NCI-H2227 (cell line): Measurements from ENCODE around the gene KCNMB2.
"Not testable (repeated sequence)": the region's sequence is repeated elsewhere in the genome, so short reads cannot be mapped to it uniquely, and the experiment has no call there.

Source experiments
- DNase-seq: peaks from one replicate; lab custom pipeline; 2025; ENCODE audit not compliant: unreplicated experiment; lab: John Stamatoyannopoulos, UW

Gene KCNMB2

DNA sequence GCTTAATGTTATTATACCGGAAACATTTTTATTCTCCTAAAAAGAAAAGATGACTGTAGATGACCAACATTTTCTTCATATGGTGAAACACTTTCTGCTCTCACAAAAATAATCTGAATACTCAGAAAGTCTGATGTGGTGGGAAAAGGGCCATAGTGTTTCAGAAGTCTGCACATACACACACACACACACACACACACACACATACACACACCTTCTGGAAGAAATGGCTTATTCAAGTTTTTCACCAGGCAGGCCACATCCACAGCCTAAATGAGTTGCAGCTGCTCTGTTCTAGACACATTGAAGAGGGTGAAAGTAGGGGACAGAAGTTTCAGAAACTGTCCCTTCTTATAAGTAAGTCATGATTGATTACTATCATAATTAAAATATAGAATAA, 315.3 kb downstream of the KCNMB2 start:
- no peak for DNase-seq

DNA sequence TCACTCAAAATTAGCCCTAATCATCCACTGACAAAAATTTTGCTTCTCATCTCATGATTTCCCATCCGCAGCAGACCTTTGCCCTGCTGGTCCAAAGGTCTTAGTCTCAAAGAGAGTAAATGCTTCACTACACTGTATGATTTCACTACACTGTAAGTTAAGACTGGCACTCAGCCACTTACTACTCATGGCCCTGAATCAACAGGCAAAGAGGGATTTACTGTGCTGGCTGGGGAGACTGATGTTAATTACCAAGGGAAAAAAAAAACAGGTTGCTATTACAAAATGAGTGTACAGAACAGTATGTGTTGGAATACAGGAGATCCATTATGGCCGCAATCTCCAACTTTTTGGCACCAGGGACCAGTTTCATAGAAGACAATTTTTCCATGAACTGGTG, 320.6 kb downstream of the KCNMB2 start:
- DNase-seq, result no peak

- no peak for DNase-seq
These were observed 323.1 kb downstream of the KCNMB2 start for GRCh38 chr3:178859386-178859785.

DNA sequence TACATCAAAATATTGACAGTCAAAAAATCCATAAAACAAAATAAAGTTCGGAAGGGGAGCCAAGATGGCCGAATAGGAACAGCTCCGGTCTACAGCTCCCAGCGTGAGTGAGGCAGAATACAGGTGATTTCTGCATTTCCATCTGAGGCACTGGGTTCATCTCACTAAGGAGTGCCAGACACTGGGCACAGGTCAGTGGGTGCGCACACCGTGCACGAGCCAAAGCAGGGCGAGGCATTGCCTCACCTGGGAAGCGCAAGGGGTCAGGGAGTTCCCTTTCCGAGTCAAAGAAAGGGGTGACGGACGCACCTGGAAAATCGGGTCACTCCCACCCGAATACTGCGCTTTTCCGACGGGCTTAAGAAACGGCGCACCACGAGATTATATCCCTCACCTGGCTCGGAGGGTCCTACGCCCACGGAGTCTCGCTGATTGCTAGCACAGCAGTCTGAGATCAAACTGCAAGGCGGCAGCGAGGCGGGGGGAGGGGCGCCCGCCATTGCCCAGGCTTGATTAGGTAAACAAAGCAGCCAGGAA, 323.7 kb downstream of the KCNMB2 start:
- not testable (repeated sequence) for DNase-seq

- DNase-seq, result no peak
These were observed 332.4 kb downstream of the KCNMB2 start for GRCh38 chr3:178868681-178869080.

- no peak for DNase-seq
These were observed 333.8 kb downstream of the KCNMB2 start for GRCh38 chr3:178870085-178870484.

- DNase-seq, result no peak
These were observed 338.9 kb downstream of the KCNMB2 start for GRCh38 chr3:178875157-178875556.

DNA sequence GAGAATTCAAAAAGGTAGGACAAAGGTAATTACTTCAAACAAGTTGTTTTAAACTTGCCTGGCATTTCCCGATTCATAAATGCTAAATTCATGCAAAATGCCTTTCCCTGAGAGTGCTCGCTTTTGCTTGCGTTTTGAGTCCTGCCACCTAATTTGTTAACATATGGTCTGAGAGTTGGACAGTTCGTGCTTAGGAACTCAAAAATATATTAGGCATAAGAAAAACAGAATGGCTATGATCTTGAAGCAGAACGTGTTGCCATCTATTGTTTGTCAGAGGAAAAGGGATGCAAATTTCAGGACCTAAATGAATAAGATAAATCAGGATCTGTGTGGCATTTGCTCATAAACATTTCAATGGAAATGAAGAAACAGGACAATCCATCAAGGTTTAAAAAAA, 339.6 kb downstream of the KCNMB2 start:
- DNase-seq, result no peak

DNA sequence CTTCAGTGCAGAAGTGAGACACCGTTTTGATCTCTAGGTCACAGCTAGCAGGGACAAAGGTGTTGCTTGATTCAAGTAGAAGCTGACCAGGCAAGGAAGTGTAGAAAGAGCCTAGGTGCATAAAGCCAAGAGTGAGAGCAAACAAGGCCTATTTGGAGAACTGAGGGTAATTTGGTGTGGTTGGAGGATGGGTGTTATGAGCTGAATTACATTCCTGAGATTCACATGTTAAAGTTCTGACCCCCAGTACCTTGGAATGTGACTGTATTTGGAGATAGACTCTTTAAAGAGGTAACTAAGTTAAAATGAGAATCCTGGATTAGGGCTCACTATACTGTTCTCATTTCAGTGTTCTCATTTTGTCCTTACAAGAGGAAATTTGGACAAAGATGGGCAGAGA, 344.0 kb downstream of the KCNMB2 start:
- no peak for DNase-seq
